ENCODE measurements around the gene TENM4.

Gene TENM4

DNA sequence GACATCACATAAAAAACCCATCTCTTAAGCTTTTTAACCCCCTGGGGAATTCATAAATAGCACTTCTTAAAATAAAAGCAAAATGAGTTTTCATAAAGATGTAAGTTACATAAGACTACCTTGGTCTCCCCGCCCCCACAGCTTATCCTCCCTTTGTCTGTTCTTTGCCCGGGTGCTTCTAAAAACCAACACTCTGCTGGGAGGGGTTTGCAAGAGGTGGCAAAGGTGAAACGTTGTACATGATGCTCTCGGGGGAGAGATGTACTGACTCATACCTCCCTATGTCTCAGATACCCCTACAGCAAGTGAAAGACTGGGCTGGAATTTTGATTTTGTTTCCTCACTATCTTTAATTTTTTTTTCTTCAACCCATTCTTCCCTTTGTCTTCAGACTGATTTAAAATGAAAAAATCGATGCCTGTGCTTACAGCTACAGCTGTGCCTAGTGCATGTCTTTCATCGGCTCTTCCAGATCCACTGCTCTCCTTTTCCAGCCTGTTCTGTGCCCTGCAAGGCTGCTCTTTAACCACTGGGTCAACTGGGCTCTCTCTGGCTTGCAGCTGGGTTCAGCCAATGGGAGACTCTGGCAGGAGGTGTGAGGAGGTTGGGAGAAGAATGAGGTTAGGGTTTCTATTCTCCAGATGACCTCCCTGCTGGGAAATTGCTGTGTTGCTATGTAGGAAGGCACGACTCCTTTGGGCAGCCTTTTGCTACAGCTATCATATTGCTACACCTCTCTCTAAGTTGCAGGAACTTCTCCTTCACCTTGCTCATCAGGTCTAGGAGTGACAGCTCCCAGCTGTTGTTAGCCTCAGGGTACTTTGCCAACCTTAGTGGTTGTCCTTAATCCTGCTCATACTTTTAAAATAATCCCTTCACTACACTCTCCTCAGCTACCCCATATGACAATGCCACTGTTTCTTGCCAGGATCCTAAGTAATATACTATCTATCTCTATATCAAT, 266.5 kb downstream of the TENM4 start:
- no peak for DNase-seq (ENCODE audit: low read depth)

DNA sequence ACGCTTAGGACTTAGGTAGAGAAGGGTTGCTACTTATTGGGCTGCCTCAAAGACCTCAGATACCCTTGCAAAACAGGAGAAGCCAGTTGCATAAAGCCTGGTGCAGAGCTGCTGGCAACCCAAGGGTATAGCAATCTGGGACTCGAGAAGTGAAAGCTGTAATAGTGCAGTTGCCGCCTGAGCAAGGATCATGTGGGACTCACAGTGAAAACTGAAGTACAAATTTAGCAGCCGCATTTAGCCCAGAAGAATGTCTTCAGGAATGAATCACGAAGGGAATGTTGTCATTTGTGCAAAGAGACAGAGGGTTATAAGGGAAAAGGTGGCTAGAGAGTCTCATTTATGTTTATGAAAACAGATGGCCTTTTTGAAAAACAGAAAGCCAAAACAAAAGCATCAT, 267.2 kb downstream of the TENM4 start:
- DNase-seq (ENCODE audit: low read depth) = no peak

DNA sequence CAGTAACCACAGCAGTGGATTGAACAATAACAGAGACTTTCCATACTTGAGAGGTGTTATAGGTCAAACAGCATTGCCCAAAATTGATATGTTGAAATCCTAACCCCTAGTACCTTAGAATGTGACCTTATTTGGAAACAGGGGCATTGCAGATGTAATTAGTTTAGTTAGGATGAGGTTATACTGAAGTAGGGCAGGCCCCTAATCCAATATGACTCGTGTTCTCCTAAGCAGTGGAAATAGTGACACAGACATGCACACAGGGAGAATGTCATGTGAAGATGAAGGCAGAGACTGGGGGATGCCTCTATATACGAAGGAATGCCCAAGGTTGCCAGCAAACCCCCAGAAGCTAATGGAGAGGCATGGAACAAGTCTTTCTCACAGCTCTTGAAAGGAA, 270.5 kb downstream of the TENM4 start:
- no peak for DNase-seq (ENCODE audit: low read depth)

DNA sequence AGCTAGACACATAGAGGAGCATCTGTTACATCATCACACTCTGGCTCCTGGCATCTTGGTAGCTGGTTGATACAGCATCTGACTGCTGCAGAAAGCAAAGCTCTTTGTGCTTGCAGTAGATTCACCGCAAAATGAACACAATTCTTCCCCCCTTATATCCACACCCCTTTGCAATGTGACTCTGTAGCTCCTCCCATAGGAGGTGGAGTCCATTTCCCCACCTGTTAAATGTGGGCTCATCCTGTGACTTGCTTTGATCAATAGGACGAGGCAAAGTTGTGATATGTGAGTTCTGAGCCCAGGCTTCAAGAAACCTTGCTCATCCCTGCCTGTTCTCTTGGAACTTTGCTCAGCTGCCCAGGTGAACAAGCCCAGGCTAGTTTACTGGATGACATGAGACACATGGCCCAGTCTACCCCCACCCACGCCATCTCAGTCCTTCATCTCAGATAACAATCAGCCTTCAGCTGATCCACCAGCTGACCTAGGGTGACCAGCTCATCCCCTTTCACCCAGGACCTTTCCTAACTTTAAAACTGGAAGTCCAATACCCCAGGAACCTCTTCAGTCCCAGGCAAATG, 272.2 kb downstream of the TENM4 start:
- no peak for DNase-seq (ENCODE audit: low read depth)

DNA sequence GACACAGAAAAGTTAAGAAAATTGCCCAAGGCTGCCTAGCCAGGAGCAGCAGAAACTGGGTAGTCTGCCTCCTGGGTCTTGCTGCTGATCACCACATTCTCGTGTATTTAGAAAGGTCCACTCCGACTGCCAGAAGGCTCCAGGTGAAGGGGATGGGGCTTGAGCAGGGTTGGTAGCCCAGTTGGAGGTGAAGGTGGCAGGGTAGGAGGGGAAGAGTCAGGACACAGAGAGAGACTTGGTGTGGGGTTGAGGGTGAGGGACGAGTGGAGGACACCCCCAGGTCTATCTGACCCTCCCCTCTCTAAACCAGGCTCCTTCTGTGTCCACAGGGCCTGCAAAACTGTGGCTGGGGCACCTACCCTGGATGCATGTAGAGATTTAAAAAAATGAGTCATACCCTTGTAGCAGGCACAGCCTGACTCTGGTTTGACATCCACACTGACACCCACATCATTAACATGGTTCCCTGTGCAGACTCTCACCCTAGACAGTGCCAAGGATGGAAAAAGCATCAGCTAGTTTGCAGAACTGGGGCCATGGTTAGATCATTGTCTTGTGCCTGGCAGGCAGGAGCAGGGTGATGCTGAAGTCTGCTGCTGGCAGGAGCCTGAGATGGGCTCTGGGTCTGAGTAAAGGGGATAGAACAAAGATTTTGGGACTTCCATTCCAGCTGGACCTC, 273.2 kb downstream of the TENM4 start:
- no peak for DNase-seq (ENCODE audit: low read depth)

DNA sequence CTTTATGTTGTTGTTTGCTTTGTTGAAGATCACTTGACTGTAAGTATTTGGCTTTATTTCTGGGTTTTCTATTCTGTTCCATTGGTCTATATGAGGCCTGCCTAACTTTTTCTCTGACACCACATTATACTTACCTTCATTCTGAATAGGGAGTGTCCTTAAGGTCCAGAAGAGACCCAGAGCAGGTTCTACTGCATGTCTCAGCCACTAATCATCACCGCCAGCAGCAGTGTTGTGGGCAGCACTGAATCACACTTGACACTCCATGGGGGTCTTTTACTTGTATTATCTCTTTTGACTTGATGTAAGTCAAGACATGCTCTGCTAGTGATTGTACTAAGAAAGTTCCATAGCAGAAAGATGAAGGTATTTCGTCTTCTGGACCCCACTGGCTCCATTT, 274.9 kb downstream of the TENM4 start:
- no peak for DNase-seq (ENCODE audit: low read depth)

DNA sequence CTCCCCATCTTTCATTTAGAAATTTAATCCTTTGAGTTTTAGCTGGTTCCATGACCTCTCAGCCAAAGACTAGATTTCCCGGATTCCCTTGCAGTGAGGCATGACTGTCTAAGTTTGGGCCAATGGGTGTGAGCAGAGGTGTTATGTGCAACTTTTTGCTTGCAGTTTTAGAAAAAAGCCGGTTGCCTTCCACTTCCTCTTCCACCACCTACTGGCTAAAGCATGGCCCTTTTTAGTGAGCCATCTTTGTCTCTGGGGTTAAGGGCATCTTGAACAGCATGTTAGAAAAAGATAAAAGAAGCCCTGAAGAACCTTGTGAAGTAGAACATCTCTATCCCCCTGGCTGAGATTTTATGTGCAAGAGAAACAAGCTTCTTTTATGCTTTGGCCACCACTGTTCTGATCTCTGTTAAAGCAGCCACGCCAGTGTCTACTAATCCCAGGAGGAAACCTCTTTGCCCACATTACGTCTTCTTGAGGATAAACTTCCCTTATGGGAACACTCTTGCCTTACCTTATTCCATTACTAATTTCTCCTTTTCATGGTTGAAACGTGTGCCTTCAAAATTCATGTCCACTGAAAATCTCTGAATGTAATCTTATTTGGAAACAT, 279.9 kb downstream of the TENM4 start:
- DNase-seq (ENCODE audit: low read depth) = no peak

DNA sequence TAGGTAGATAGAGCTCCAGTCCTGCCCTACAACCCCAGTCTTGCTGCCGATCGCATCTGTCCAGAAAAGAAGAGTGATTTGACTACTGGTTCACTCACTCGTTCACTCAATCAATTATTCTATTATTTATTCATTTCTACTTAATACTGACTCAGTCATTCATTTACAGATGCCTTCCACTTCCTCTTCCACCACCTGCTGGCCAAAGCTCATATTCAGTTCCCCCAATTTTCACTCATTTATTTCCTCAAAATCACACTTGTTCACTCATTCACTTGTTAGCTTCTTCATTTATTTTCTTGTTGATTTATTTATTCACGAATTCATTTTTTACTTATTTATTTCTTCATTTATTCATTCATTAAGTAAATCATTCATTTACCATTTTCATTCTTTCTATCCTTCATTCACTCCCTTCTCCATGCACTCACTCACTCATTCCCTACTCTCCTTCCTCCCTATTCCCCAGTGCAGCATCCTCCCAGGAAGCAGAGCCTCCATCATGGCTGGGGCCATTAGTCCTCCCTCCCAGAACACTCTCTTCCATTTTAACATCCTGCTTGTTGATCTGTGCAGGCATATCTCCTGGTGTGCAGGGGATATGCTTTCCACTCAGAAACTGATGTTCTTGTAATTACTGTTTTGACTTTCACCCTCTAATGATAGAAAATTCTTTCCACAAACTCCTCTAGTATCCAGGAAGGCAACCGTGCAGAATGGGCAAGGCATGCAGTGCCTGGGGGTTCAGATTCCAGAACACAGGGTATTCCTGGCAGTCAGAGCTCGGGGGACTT, 281.0 kb downstream of the TENM4 start:
- DNase-seq (ENCODE audit: low read depth) = no peak

DNA sequence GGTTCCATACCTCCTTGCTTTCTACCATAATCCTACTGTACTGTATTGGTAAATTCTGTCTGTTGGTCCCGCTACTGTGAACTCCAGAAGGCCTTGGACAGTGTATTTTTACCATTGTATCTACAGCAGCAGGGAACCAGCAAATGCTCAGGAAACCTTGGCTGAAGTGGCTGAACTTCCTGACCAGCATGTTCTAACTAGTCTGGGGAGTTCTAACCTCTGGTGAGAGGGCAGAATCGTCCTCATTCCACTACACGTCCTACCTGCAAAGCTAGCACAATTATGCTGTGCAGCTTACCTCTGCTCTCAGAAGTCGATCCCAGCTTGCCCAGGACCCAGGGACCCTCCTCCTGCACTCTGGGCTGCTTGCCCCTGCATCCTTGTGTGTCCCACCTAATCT, 283.1 kb downstream of the TENM4 start:
- DNase-seq (ENCODE audit: low read depth) = no peak

DNA sequence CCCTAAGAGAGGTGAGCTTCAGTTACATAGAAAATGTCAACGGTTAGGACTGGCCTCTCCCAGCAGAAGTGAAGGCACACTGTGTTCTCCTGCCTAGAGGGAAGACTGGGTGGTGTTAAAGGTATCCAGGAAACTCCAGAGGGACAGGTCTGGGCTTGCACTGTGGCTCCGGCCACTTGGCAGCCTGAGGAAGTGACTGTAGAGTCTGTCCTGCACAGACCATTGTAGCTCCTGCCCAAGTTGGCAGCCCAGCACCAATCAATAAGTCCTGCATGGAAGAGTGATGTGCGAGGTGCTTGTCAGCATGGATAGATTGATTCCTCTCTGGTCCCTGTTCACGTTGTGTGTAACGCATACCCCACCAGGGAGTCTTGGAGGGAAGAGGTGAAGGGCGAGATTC, 284.8 kb downstream of the TENM4 start:
- no peak for DNase-seq (ENCODE audit: low read depth)

DNA sequence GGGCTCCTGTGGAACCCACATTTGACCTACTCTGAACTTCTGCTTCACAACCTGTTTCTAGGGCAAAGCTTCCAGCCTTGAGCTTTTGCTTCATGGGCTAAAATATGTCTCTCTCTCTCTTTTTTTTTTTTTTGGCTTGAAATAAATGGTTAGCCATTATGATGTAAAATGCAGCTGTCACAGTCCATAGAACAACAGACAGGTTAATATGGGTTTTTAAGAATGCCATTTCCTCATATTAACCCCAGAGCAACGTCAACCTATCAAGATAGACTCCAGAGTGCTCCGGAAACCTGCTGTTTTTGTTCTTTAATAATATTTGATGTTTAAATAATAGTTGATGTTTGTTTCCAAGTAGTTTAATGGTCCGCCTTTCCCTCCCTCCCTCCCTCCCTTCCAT, 285.6 kb downstream of the TENM4 start:
- DNase-seq (ENCODE audit: low read depth) = no peak

DNA sequence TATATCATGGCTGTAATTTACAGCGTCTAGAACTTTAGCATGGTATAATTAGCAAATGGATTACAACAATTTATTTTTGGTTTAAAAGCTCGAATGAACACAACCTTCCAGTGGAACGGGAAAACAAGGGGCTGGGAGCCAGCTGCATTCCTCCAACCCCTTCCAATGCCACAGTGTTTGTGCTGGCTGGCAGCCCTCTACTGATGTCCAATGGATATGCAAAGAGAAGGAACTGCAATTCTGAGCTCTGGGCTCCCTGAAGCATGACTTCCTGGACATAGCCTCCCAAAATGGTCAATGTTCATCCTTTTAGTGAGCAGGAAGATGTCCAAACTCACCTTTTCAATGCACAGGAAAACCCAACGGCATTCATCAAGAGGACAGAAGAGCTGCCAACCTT, 288.3 kb downstream of the TENM4 start:
- DNase-seq (ENCODE audit: low read depth) = no peak

DNA sequence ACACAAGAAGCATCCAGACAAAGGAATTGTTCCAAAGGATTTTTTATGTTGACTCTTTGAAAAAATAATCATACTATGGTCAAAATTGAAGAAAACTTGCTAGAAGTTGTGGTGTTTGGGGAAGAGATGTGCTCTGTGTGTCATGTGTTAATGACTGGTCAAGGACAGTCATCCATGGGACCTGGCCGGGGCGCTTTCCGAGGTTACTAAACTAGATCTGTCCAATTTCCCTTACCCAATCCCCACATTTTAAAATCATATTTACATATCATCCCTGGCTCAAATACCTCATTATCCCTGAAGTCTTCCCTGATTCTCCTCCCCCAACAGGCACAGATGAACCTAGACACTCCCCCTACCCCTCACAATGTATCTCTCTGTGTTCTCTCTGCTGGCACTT, 289.4 kb downstream of the TENM4 start:
- DNase-seq (ENCODE audit: low read depth) = no peak

DNA sequence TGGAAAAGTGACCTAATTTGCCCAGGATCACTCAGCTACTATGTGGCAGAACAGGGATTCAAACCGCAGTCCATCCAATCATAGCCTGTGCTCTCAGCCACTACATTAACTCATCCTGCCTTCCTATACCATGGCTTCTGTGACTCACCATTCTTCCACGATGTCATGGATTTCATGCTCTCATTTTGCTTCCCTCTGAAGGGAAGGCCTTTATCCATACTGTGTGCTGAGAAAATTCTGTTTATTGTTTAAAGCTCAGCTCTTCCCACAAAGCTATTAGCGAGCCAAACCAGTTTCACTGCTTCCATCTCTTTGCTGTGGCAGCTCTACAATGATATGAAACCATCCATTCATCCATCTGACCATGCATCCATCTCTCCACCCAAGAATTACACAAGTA, 289.9 kb downstream of the TENM4 start:
- no peak for DNase-seq (ENCODE audit: low read depth)

DNA sequence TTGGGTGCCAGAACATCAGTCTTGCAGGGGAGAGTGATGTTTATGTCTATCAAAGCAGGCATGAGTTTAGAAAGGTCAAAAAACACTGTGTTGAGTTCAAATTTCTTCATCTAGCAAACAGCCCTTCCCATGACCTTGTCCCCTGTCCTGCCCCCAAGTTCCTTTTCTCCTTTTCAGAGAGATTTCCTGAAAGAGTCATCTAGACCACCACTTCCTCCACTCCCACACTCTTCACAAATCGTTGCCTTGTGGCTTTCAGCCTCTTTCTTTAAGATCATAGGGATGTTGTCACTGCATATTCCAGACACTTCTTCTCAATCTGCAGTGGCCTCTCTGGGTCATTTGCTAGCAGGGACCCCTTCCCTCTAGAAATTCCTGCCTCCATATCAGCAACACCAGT, 290.5 kb downstream of the TENM4 start:
- no peak for DNase-seq (ENCODE audit: low read depth)

DNA sequence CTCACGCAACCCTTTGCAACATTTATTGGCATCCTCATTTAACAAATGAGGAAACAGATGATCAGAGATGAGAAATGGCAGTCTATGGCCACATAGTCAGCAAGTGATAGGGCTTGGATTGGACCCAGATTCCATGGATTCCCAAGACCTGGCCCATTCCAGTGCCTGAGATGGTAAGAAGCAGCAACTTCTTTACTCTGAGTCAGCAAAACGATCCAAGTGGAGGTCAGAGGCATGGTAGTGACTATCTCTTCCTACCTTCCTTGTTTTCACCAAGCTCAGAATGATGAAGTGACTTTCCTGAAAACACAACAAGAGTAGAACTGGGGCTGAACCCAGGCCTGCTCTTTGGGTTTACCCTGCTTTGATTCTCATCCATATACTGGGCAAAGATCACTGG, 293.1 kb downstream of the TENM4 start:
- DNase-seq (ENCODE audit: low read depth) = no peak

DNA sequence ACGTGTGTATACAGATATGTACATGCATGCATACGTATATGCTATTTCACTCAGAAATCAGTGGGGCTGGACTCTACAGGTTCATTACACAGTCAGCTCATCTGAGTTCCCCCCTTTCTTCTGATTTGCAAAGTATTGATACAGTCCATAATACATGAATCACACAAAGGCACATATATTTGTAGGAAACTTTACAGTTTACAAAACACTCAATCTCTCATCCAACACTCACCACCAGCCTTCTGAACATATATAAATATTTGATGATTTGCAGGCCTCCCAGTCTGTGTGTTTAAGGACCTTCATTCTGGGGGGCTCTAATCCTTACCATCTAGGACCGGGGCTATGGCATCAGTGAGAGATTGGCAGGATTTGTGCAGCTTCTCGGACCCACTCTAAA, 293.8 kb downstream of the TENM4 start:
- DNase-seq (ENCODE audit: low read depth) = no peak

DNA sequence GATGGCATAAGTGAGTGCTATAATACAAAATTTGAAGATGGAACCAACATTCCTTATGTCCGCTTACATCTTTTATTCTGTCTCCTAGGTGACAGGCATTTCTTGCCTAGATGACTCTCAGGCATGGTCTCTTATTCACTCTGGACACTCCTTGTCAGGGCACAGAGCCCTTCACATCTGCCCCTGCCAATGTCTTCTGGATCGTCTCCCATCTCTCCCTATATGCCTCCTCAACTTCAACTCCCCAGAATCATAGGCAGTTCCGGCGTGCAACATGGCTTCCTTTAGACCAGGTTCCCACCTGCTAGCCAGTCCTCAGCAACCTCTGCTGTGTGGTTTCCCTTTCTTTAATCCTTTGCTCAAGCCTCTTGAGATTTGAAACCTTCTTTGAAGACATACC, 300.9 kb downstream of the TENM4 start:
- DNase-seq (ENCODE audit: low read depth) = no peak

DNA sequence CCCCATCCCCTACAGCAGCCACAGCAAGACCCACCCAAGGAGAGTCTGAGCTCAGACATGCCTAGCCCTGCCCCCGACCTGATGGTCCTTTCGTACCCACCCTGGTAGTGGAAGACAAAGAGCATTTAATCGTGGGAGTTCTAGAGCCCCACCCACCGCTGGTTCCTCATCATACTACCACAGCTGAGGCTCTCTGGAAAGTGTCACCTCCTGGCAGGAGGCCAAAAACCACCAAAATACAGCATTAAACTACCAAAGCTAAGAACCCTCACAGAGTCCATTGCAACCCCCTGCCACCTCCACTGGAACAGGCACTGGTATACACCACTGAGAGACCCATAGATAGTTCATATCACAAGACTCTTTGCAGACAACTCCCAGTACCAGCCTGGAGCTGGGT, 311.1 kb downstream of the TENM4 start:
- no peak for DNase-seq (ENCODE audit: low read depth)

DNA sequence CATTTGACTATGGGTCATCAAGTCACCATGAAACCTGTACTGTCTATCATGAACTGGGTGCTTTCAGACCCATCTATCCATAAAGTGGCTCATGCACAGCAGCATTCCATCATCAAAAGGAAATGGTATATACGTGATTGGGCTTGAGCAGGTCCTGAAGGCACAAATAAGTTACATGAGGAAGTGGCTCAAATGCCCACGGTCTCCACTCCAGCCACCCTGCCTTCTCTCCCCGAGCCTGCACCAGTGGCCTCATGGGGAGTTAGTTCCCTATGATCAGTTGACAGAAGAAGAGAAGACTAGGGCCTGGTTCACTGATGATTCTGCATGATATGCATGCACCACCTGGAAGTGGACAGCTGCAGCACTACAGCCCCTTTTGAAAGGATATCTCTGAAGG, 312.5 kb downstream of the TENM4 start:
- DNase-seq (ENCODE audit: low read depth) = no peak

DNA sequence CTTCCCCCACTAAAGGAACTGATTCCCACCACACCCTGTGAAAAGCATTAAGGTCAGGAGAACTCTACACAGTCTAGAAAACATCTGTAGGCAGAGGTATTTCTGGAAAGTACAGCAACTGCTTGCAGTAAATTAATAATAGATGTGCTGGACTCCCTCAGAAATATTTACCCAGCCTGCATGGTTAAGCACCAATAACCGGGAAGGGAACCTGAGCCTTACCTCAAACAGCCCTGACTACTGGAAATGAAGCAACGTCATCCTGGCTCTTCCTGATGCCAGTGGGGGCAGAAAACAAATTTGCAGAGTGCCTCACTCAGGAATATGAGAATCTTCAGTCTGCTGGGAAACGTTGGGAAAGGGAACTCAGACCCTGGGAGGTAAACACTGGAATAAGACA, 318.1 kb downstream of the TENM4 start:
- no peak for DNase-seq (ENCODE audit: low read depth)

DNA sequence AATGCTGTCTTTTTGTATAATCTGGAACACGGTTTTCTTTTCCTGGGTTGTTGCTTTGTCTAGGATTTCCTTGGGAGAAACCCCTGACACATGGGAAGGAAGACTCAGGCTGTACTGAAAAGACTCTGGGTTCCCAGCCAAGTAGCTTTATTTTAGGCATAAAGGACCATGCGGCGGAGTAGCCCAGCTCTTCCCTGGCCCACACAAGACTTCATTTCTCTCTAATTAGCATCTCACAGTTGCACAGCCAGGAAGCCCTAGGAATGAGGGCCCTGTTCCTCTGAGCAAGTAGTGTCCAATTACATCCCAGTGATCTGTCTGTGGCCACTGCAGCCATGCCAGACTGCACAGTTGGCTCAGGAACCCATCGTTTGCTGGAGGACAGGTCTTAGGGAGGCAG, 319.5 kb downstream of the TENM4 start:
- DNase-seq (ENCODE audit: low read depth) = no peak
